Sigmoid colon (tissue), 7 donors: ENCODE results near the gene ATIC. TPM values are rescaled to one million over a fixed set of nuclear protein-coding genes. Genes with fewer than 3 reads are reported as not detected.

ENCODE experiments used
- DNase-seq: peaks from one replicate; pipeline ENCODE4 v3.0.0-alpha.2; 2019
- H3K27ac ChIP-seq, 4 donors: fragments of 200-600 bp; sonication (generic); one replicate each; pipeline ENCODE4 v1.5.1; 2016 to 2019; ENCODE audit warnings: mild to moderate bottlenecking in 1 of 4
- H3K27me3 ChIP-seq, 3 donors: fragments of 200-600 bp; sonication (generic); one replicate each; pipeline ENCODE4 v1.5.1; 2019; ENCODE audit warnings: mild to moderate bottlenecking in 1 of 3
- H3K36me3 ChIP-seq, 4 donors: fragments of 200-600 bp; sonication (generic); one replicate each; pipeline ENCODE4 v1.5.1; 2016 to 2019
- H3K4me1 ChIP-seq, 4 donors: fragments of 200-600 bp; sonication (generic); one replicate each; pipeline ENCODE4 v1.5.1; 2017 to 2019
- H3K4me3 ChIP-seq, 4 donors: fragments of 200-600 bp; sonication (generic); one replicate each; pipeline ENCODE4 v1.5.1; 2017 to 2019; ENCODE audit warnings: mild to moderate bottlenecking in 2 of 4, moderate library complexity in 1 of 4
- H3K9me3 ChIP-seq, 4 donors: fragments of 200-600 bp in 3 of 4; sonication (generic) in 3 of 4; one replicate each; pipeline versions ENCODE4 v1.5.1 to v1.6.1; 2013 to 2019
- EP300 ChIP-seq, 4 donors: sonication (generic); formaldehyde crosslinking; IDR thresholded peaks; one replicate each; pipeline ENCODE4 v1.6.1; 2017; ENCODE audit warnings: antibody characterized with exemption in 4 of 4
- POLR2A ChIP-seq, 2 donors: fragments of 450-650 bp; IDR thresholded peaks; one replicate each; pipeline ENCODE4 v1.6.1; 2016; ENCODE audit warnings: antibody characterized with exemption in 2 of 2, mild to moderate bottlenecking in 2 of 2, moderate library complexity in 2 of 2
- POLR2AphosphoS5 ChIP-seq, 4 donors: sonication (generic); formaldehyde crosslinking; IDR thresholded peaks; one replicate each; pipeline ENCODE4 v1.6.1; 2017; ENCODE audit warnings: antibody characterized with exemption in 4 of 4
- WGBS, 2 donors: extraction: QIAGEN DNeasy Blood & Tissue Kit; methylation state at CpG; one replicate each; pipeline ENCODE4 v1.1.7; 2013; 5-methylcytosine and 5-hydroxymethylcytosine counted together
- intact Hi-C: fragments of 100-400 bp; cut with DNase I; formaldehyde crosslinking; loops from one replicate; pipeline ENCODE4 v1.15.1; 2023
- polyA plus RNA-seq, 3 donors: library from polyadenylated mRNA; stranded (reverse); fragments of 200-250 nt; gene quantifications; one replicate each; pipeline ENCODE4 v1.2.3, GENCODE V29; 2013
- total RNA-seq, 4 donors: library from RNA; depleted of rRNA; stranded (reverse); fragments of >200 nt; gene quantifications; one replicate each; pipeline ENCODE4 v1.1.0, GENCODE V29; 2016
- TF ChIP-seq, protein P1 (sequence below), 4 experiments: fragments of 450-650 bp in 3 of 4; fragments of 200-600 bp in 1 of 4; IDR thresholded peaks; one replicate each; pipeline ENCODE4 v1.5.1; 2016 to 2019; ENCODE audit warnings: antibody characterized with exemption in 4 of 4, mild to moderate bottlenecking in 3 of 4, moderate library complexity in 2 of 4
- donor health status: healthy with polysubstance abuse.
- donor health status: Bipolar disorder and iron deficiency.
- donor health status: healthy.

The ATIC gene
- total RNA-seq (10 to 100 TPM; 27.0 to 42.6 (median 36.7) TPM), polyA plus RNA-seq (100 to 1,000 TPM in 1 of 3 donors, 10 to 100 TPM in 2; 54.8 to 116 (median 67.3) TPM)

DNA sequence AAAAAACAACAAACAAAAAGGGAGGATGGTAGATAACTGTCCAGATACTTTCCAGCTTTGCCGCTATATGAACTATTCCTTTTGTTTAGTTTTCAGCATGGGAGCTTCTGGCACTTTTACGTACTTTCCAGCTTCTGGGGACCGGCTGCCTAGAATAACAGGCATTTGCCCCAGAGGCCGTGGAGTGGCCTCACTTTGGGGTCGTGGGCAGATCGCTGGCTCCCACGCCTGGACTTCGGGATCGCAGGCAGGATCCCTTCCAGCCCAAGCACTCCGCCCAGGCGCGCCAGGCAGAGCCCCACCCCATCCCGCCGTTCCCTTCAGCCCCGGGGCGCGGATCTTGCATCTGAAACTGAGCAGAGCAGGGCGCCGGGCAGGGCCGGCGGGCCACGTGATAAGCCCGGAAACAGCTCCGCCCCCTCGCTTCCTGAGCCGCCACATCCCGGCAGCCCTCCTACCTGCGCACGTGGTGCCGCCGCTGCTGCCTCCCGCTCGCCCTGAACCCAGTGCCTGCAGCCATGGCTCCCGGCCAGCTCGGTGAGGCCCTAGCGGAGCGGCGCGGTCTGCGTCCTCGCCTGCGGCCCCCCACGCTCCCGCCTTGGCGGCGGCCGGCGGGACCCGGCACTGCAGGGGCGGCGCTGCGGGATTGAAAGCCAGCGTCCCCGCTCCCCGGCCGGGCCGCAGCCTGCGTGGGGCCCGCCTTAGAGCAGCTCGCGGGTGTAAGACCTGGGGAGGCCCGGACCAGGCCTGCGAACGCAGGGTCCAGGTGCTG is at the start of gene ATIC:
TSS of gene ATIC (plus strand) at position 435 of the 772 bp plus-strand sequence. CDS start at position 519, 84 bp downstream.
- TF ChIP-seq POLR2AphosphoS5 (IDR thresholded peaks at IDR 0.05) (peak; percentile 54 to 86 (median 72)), POLR2A (IDR thresholded peaks at IDR 0.05) (no peak), EP300 (IDR thresholded peaks at IDR 0.05) (peak in 1 of 4 donors; percentile 45)
- TF ChIP-seq, protein P1, sequence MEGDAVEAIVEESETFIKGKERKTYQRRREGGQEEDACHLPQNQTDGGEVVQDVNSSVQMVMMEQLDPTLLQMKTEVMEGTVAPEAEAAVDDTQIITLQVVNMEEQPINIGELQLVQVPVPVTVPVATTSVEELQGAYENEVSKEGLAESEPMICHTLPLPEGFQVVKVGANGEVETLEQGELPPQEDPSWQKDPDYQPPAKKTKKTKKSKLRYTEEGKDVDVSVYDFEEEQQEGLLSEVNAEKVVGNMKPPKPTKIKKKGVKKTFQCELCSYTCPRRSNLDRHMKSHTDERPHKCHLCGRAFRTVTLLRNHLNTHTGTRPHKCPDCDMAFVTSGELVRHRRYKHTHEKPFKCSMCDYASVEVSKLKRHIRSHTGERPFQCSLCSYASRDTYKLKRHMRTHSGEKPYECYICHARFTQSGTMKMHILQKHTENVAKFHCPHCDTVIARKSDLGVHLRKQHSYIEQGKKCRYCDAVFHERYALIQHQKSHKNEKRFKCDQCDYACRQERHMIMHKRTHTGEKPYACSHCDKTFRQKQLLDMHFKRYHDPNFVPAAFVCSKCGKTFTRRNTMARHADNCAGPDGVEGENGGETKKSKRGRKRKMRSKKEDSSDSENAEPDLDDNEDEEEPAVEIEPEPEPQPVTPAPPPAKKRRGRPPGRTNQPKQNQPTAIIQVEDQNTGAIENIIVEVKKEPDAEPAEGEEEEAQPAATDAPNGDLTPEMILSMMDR (IDR thresholded peaks at IDR 0.05): no peak
- 1% methylated on average over 64 of the region's 64 CpGs for WGBS, 2 donors
- peaks cover 0 to 16% (median 0%) of the 10 kb centered on the region in 4 donors for H3K36me3 ChIP-seq
- H3K4me1 ChIP-seq: peaks cover 0 to 20% (median 13%) of the 10 kb centered on the region in 4 donors
- H3K27me3 ChIP-seq: no peaks in the 10 kb centered on the region
- peak; percentile 97 for DNase-seq
- H3K27ac ChIP-seq: peak within 1 kb of the TSS; percentile 81 to 91 (median 86)
- H3K9me3 ChIP-seq: no peaks in the 10 kb centered on the region
- intact Hi-C loops: loop anchor here (10.0 kb wide), 1 partner anchor 623 kb away; no protein-coding TSS in a partner anchor
- peak within 1 kb of the TSS; percentile 65 to 86 (median 69) for H3K4me3 ChIP-seq

DNA sequence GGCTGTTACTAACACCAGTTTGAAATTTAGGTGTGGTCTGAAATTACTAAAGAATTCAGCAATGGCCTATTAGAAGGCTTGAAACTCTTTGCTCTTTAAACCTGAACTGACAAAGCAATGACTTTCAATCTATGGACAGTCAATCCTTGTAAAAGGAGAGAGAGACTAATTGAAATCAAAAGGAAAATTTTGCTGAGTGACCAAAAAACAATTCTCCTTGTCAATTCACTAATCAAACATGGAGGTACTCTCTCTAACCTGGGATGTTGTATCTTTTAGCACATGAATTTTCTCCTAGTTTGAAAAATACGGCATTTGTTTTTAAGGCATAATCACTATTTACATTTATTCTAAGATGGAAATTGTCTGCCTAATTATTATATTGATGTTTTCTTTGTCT is 49.6 kb upstream of the ATIC start:
- H3K9me3 ChIP-seq: no peaks in the 10 kb centered on the region
- no peak overlapping the region for H3K4me3 ChIP-seq
- H3K27ac ChIP-seq: no peak overlapping the region
- no peaks in the 10 kb centered on the region for H3K36me3 ChIP-seq
- 82 to 87% methylated on average over 1 of the region's 1 CpG for WGBS, 2 donors
- no peak for DNase-seq
- no peaks in the 10 kb centered on the region for H3K4me1 ChIP-seq
- intact Hi-C loops: no loop called here
- H3K27me3 ChIP-seq: no peaks in the 10 kb centered on the region
- TF ChIP-seq POLR2AphosphoS5 (IDR thresholded peaks at IDR 0.05) (no peak), POLR2A (IDR thresholded peaks at IDR 0.05) (no peak), EP300 (IDR thresholded peaks at IDR 0.05) (no peak)

DNA sequence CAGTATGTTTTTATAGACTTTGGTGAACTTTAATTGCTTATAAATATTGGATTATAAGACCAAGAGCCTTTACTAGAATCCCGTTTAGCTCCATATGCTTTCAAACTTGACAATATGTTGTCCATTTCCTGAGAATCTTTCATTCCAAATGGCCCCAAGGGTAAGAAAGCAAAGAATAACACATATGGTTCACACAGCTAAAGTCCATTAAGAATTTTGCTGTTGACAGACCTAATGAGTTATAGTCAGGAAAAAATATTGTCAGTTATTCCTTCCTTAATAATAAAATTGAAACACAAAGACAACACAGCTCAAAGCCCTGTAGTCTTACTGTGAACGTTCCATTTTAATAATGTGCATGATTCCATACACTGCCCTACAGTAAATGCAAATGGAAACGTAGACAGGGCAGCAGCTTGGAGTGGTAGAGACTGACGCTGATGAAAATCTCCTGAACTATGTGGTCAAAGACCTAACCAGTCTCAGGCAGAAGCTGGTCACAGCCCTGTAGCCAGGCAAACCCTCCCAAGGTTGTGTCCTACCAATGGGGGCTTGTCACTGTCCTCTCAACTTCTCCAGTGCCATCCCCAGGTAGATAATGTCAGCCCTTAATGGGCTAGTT is 49.0 kb upstream of the ATIC start:
- WGBS, 2 donors: 69 to 73% methylated on average over 4 of the region's 4 CpGs
- Histone ChIP-seq H3K4me1 (no peaks in the 10 kb centered on the region), H3K9me3 (no peaks in the 10 kb centered on the region), H3K27ac (no peak overlapping the region), H3K4me3 (no peak overlapping the region), H3K27me3 (no peaks in the 10 kb centered on the region), H3K36me3 (no peaks in the 10 kb centered on the region)
- TF ChIP-seq, protein P1 (IDR thresholded peaks at IDR 0.05): no peak
- TF ChIP-seq POLR2A (IDR thresholded peaks at IDR 0.05) (no peak), POLR2AphosphoS5 (IDR thresholded peaks at IDR 0.05) (no peak), EP300 (IDR thresholded peaks at IDR 0.05) (no peak)
- intact Hi-C loops: no loop called here
- DNase-seq: no peak

DNA sequence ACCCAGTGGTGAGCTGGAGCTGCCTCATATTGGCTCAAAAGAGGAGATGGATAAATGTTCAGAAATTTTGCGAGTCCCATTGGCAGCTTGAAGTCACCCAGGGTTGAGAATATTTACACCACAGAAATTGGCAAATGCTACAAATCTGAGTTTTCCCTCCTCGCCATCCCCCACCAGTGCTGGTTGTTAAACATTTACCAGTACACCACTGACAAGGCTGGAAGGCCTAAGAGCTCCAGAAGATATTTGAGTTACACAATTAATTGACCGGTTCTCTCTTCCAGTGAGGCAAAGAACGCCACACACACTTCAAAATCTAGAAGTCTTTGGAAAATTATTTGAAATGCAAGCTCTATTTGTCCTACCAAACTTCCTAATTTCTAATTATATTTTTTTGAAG is 47.5 kb upstream of the ATIC start:
- 91 to 92% methylated on average over 4 of the region's 4 CpGs for WGBS, 2 donors

More for the DNA sequence above, 47.5 kb upstream of the ATIC start:
- H3K9me3 ChIP-seq: no peaks in the 10 kb centered on the region
- no peak overlapping the region for H3K27ac ChIP-seq
- DNase-seq: no peak
- no peaks in the 10 kb centered on the region for H3K36me3 ChIP-seq
- H3K4me1 ChIP-seq: no peaks in the 10 kb centered on the region
- TF ChIP-seq POLR2AphosphoS5 (IDR thresholded peaks at IDR 0.05): no peak
- no peak for TF ChIP-seq POLR2A (IDR thresholded peaks at IDR 0.05)
- no peak for TF ChIP-seq EP300 (IDR thresholded peaks at IDR 0.05)
- TF ChIP-seq, protein P1 (IDR thresholded peaks at IDR 0.05): no peak
- no peak overlapping the region for H3K4me3 ChIP-seq
- intact Hi-C loops: no loop called here
- no peaks in the 10 kb centered on the region for H3K27me3 ChIP-seq
